CD4-positive, CD25-positive, alpha-beta regulatory T cell (primary cell): Measurements from ENCODE around the gene PHLDA3. TPM values are rescaled to one million over a fixed set of nuclear protein-coding genes. Genes with fewer than 3 reads are reported as not detected.

Experiments
- ATAC-seq, 2 donors: fragments of 150-1000 bp; cut with Tn5 transposase; one replicate each; pipeline ENCODE4 v1.10.0; 2021; ENCODE audit warnings: low read depth in 2 of 2, moderate number of reproducible peaks in 2 of 2, moderate library complexity in 1 of 2
- DNase-seq, 3 donors: peaks; one replicate each; pipeline versions ENCODE4 v3.0.0 to v3.0.0-alpha.2; 2012 to 2022; ENCODE audit warnings: mixed read lengths in 1 of 3
- H3K27ac ChIP-seq: one replicate; pipeline ENCODE4 v1.7.0; 2013; ENCODE audit warnings: mild to moderate bottlenecking, low read length; ENCODE audit not compliant: insufficient read depth, poor library complexity, severe bottlenecking
- H3K27me3 ChIP-seq: one replicate; pipeline ENCODE4 v1.7.0; 2013; ENCODE audit warnings: low read length; ENCODE audit not compliant: control insufficient read depth, insufficient read depth
- H3K36me3 ChIP-seq: one replicate; pipeline ENCODE4 v1.7.0; 2013; ENCODE audit warnings: mild to moderate bottlenecking, low read length, moderate library complexity; ENCODE audit not compliant: control insufficient read depth, insufficient read depth
- H3K4me1 ChIP-seq: 2 replicates; pipeline ENCODE4 v1.7.0; 2013; ENCODE audit warnings: mild to moderate bottlenecking, low read length; ENCODE audit not compliant: insufficient read depth, control insufficient read depth, poor library complexity, severe bottlenecking
- H3K4me3 ChIP-seq: one replicate; pipeline ENCODE4 v1.7.0; 2013; ENCODE audit warnings: low read depth, mild to moderate bottlenecking, low read length, moderate library complexity
- H3K9me3 ChIP-seq, 2 experiments: 1 replicate in 1 of 2; 2 replicates in 1 of 2; pipeline ENCODE4 v1.7.0; 2013; ENCODE audit warnings: low read length in 2 of 2, mild to moderate bottlenecking in 1 of 2, moderate library complexity in 1 of 2; ENCODE audit not compliant: control insufficient read depth in 2 of 2
- H3K27ac Mint-ChIP-seq, 3 donors: one replicate each; pipeline ENCODE4 v1.8.0; 2020 to 2022; ENCODE audit warnings: mild to moderate bottlenecking in 3 of 3, mixed read lengths in 3 of 3, moderate library complexity in 2 of 3
- H3K27me3 Mint-ChIP-seq: one replicate; pipeline ENCODE4 v1.8.0; 2022; ENCODE audit warnings: mild to moderate bottlenecking, mixed read lengths
- H3K36me3 Mint-ChIP-seq: one replicate; pipeline ENCODE4 v1.8.0; 2020; ENCODE audit warnings: mixed read lengths
- H3K4me1 Mint-ChIP-seq, 4 donors: one replicate each; pipeline ENCODE4 v1.8.0; 2020 to 2022; ENCODE audit warnings: mixed read lengths in 4 of 4, mild to moderate bottlenecking in 1 of 4
- H3K4me3 Mint-ChIP-seq, 4 donors: one replicate each; pipeline ENCODE4 v1.8.0; 2020 to 2022; ENCODE audit warnings: mild to moderate bottlenecking in 4 of 4, mixed read lengths in 4 of 4, moderate library complexity in 3 of 4
- H3K9me3 Mint-ChIP-seq, 7 donors: one replicate each; pipeline ENCODE4 v1.8.0; 2020 to 2022; ENCODE audit warnings: mixed read lengths in 7 of 7, mild to moderate bottlenecking in 3 of 7, moderate library complexity in 2 of 7
- polyA plus RNA-seq, 4 donors: library from polyadenylated mRNA; unstranded; fragments of 300-500 nt; fragmentation: Illumina TruSeq; gene quantifications; one replicate each; pipeline ENCODE4 v1.2.3, GENCODE V29; 2021
- total RNA-seq: library from RNA; stranded (reverse); gene quantifications from one replicate; pipeline ENCODE4 v1.2.3, GENCODE V29; 2022

Gene PHLDA3
- total and polyA plus RNA-seq, 5 donors from 2014 or later: 0.62 to 2.1 (median 1.4) TPM

GRCh38 chr1:201419746-201420607 is 49.0 kb downstream of the PHLDA3 start:
- Mint-ChIP-seq H3K4me1 (no peaks in the 10 kb centered on the region), H3K27me3 (peaks cover 4% of the 10 kb centered on the region), H3K27ac (no peak overlapping the region), H3K36me3 (no peaks in the 10 kb centered on the region), H3K4me3 (no peak overlapping the region), H3K9me3 (peaks cover 0 to 1% (median 0%) of the 10 kb centered on the region in 7 donors)
- DNase-seq (no peak), ATAC-seq (no peak)
- Histone ChIP-seq H3K27me3 (no peaks in the 10 kb centered on the region), H3K27ac (no peak overlapping the region), H3K9me3 (no peaks in the 10 kb centered on the region), H3K4me1 (no peaks in the 10 kb centered on the region), H3K36me3 (no peaks in the 10 kb centered on the region), H3K4me3 (no peak overlapping the region)

- Histone ChIP-seq H3K27me3 (no peaks in the 10 kb centered on the region), H3K9me3 (no peaks in the 10 kb centered on the region), H3K4me3 (no peak overlapping the region), H3K36me3 (no peaks in the 10 kb centered on the region), H3K4me1 (no peaks in the 10 kb centered on the region), H3K27ac (no peak overlapping the region)
- no peaks in the 10 kb centered on the region for H3K36me3 Mint-ChIP-seq
- H3K9me3 Mint-ChIP-seq: peaks cover 0 to 2% (median 0%) of the 10 kb centered on the region in 7 donors
- ATAC-seq (no peak), DNase-seq (no peak)
- no peak overlapping the region for H3K27ac Mint-ChIP-seq
- H3K27me3 Mint-ChIP-seq: peaks cover 4% of the 10 kb centered on the region
- no peaks in the 10 kb centered on the region for H3K4me1 Mint-ChIP-seq
- no peak overlapping the region for H3K4me3 Mint-ChIP-seq
These were observed 49.7 kb downstream of the PHLDA3 start for GRCh38 chr1:201419256-201419655.

GRCh38 chr1:201418461-201418860 is 50.5 kb downstream of the PHLDA3 start:
- DNase-seq: no peak
- H3K4me1 Mint-ChIP-seq: no peaks in the 10 kb centered on the region
- no peak overlapping the region for H3K4me3 Mint-ChIP-seq
- no peaks in the 10 kb centered on the region for H3K36me3 Mint-ChIP-seq
- no peak overlapping the region for H3K27ac ChIP-seq
- no peaks in the 10 kb centered on the region for H3K4me1 ChIP-seq
- no peak for ATAC-seq
- H3K27me3 ChIP-seq: no peaks in the 10 kb centered on the region
- H3K9me3 Mint-ChIP-seq: peaks cover 0 to 2% (median 0%) of the 10 kb centered on the region in 7 donors
- H3K9me3 ChIP-seq: no peaks in the 10 kb centered on the region
- peaks cover 4% of the 10 kb centered on the region for H3K27me3 Mint-ChIP-seq
- no peak overlapping the region for H3K4me3 ChIP-seq
- H3K27ac Mint-ChIP-seq: no peak overlapping the region
- H3K36me3 ChIP-seq: no peaks in the 10 kb centered on the region

Other genes starting within 250 kb of the PHLDA3 start
- not detected for gene PKP1, start 185.7 kb downstream of the PHLDA3 start, total RNA-seq
- gene PKP1, start 185.7 kb downstream of the PHLDA3 start, polyA plus RNA-seq: not detected
- not detected for gene TNNT2, start 91.5 kb downstream of the PHLDA3 start, total RNA-seq
- gene TNNT2, start 91.5 kb downstream of the PHLDA3 start, polyA plus RNA-seq: not detected
- not detected for gene LAD1, start 69.9 kb downstream of the PHLDA3 start, total RNA-seq
- not detected for gene LAD1, start 69.9 kb downstream of the PHLDA3 start, polyA plus RNA-seq
- gene TNNI1, start 47.5 kb downstream of the PHLDA3 start, total RNA-seq: not detected
- not detected for gene TNNI1, start 47.5 kb downstream of the PHLDA3 start, polyA plus RNA-seq
- gene CSRP1, start 37.9 kb upstream of the PHLDA3 start, total RNA-seq: 63.8 TPM
- 100 to 1,000 TPM in 1 of 4 donors, 10 to 100 TPM in 3; 70.7 to 115 (median 84.7) TPM for gene CSRP1, start 37.9 kb upstream of the PHLDA3 start, polyA plus RNA-seq
- 4.9 TPM for gene NAV1, start 69.9 kb upstream of the PHLDA3 start, total RNA-seq
- 1 to 10 TPM in 2 of 4 donors, under 1 TPM in 2; 0.39 to 1.7 (median 1.3) TPM for gene NAV1, start 69.9 kb upstream of the PHLDA3 start, polyA plus RNA-seq